PC-3 (cell line): ENCODE results near the gene ZG16. TPM values are rescaled to one million over a fixed set of nuclear protein-coding genes. Genes with fewer than 3 reads are reported as not detected.

Experiments
- ATAC-seq: fragments of 200-7000 bp; cut with Tn5 transposase; 2 replicates; pipeline ENCODE4 v1.9.1; 2020; ENCODE audit warnings: mild to moderate bottlenecking, moderate library complexity
- BruUV-seq: library from RNA; stranded (reverse); fragments of 400-500 nt; replicated peaks from 2 replicates; lab custom pipeline; 2021; lab: Mats Ljungman, UMichigan
- CTCF ChIA-PET: fragments of 300-600 bp; sonication (Branson Sonifier 250); formaldehyde crosslinking; loops from one replicate; lab custom pipeline; 2022; ENCODE audit warnings: antibody characterized with exemption; lab: Charles Lee
- POLR2A ChIA-PET: fragments of 300-600 bp; sonication (Branson Sonifier 250); formaldehyde crosslinking; loops from one replicate; lab custom pipeline; 2022; ENCODE audit warnings: antibody characterized with exemption; ENCODE audit not compliant: unreplicated experiment; lab: Charles Lee
- DNase-seq: peaks from one replicate; pipeline ENCODE4 v3.0.0-alpha.2; 2015
- H2AFZ ChIP-seq: fragments of 300-600 bp; sonication (generic); 2 replicates; pipeline ENCODE4 v1.6.0; 2016; ENCODE audit warnings: antibody characterized with exemption, low read length
- H3F3A ChIP-seq: fragments of 300-600 bp; sonication (generic); one replicate; pipeline ENCODE4 v1.6.0; 2017; ENCODE audit warnings: antibody characterized with exemption, low read length, control low read depth, mild to moderate bottlenecking; ENCODE audit not compliant: unreplicated experiment
- H3K27ac ChIP-seq: fragments of 300-600 bp; sonication (generic); 2 replicates; pipeline ENCODE4 v1.5.1; 2016; ENCODE audit warnings: mild to moderate bottlenecking, low read length
- H3K27me3 ChIP-seq: fragments of 300-600 bp; sonication (generic); 2 replicates; pipeline ENCODE4 v1.6.1; 2016; ENCODE audit warnings: low read length, mixed read lengths
- H3K36me3 ChIP-seq: fragments of 300-600 bp; sonication (generic); 2 replicates; pipeline ENCODE4 v1.6.1; 2016; ENCODE audit warnings: low read depth, mixed run types, low read length, mixed read lengths
- H3K4me1 ChIP-seq: fragments of 300-600 bp; sonication (generic); 2 replicates; pipeline ENCODE4 v1.5.1; 2016; ENCODE audit warnings: low read length; ENCODE audit not compliant: insufficient read depth
- H3K4me2 ChIP-seq: fragments of 300-600 bp; sonication (generic); 2 replicates; pipeline ENCODE4 v1.6.0; 2016; ENCODE audit warnings: low read length
- H3K4me3 ChIP-seq: fragments of 300-600 bp; sonication (generic); 2 replicates; pipeline ENCODE4 v1.5.1; 2016; ENCODE audit warnings: mild to moderate bottlenecking, low read length, mixed read lengths
- H3K79me2 ChIP-seq: fragments of 300-600 bp; sonication (generic); 2 replicates; pipeline ENCODE4 v1.6.1; 2017; ENCODE audit warnings: low read length, mixed read lengths
- H3K9ac ChIP-seq: fragments of 300-600 bp; sonication (generic); 2 replicates; pipeline ENCODE4 v1.6.0; 2016; ENCODE audit warnings: mild to moderate bottlenecking, low read length
- H3K9me2 ChIP-seq: fragments of 300-600 bp; sonication (generic); replicated peaks from 2 replicates; pipeline ENCODE4 v1.6.1; 2016; ENCODE audit warnings: mixed run types, low read length, mixed read lengths
- H3K9me3 ChIP-seq: fragments of 300-600 bp; sonication (generic); 2 replicates; pipeline ENCODE4 v1.6.1; 2016; ENCODE audit warnings: low read length, mixed read lengths
- H4K20me1 ChIP-seq: fragments of 300-600 bp; sonication (generic); 2 replicates; pipeline ENCODE4 v1.6.1; 2016; ENCODE audit warnings: low read length, mixed read lengths
- CTCF ChIP-seq: fragments of 300-600 bp; sonication (generic); conservative IDR thresholded peaks from 2 replicates; pipeline ENCODE4 v1.5.1; 2017; ENCODE audit warnings: antibody characterized with exemption, low read depth, mild to moderate bottlenecking, low read length
- EZH2 ChIP-seq: fragments of 300-600 bp; sonication (generic); IDR thresholded peaks from one replicate; pipeline ENCODE4 v1.6.1; 2017; ENCODE audit warnings: antibody characterized with exemption, mild to moderate bottlenecking, low read length; ENCODE audit not compliant: unreplicated experiment
- EZH2phosphoT487 ChIP-seq: fragments of 300-600 bp; sonication (generic); IDR thresholded peaks from 2 replicates; pipeline ENCODE4 v1.6.1; 2018; ENCODE audit warnings: mild to moderate bottlenecking, antibody characterized with exemption, low read length, borderline replicate concordance
- intact Hi-C: fragments of 100-400 bp; cut with micrococcal nuclease; formaldehyde crosslinking; loops from 2 replicates; pipeline ENCODE4 v1.9.0; 2023
- total RNA-seq: library from RNA; depleted of rRNA; stranded (reverse); fragments of >200 nt; gene quantifications from 2 replicates; pipeline ENCODE4 v1.2.3, GENCODE V29; 2014

ZG16 gene
- total RNA-seq, 1 experiment from 2014 or later, result not detected

- no peak overlapping the region for H3K9ac ChIP-seq
- H3K4me1 ChIP-seq, result peaks cover 54% of the 10 kb centered on the region
- BruUV-seq, result no TSS peak
- intact Hi-C loops, result loop anchor here (5.0 kb wide), 2 partner anchors 44 to 204 kb away; partner anchors contain the start of genes C16orf92 and CDIPT
- peaks cover 38% of the 10 kb centered on the region for H3K79me2 ChIP-seq
- TF ChIP-seq EZH2 (no peak), CTCF (no peak), EZH2phosphoT487 (no peak)
- DNase-seq (no peak), ATAC-seq (no peak)
- H3K9me2 ChIP-seq, result no peaks in the 10 kb centered on the region
- POLR2A ChIA-PET, result no interaction called here
- no peaks in the 10 kb centered on the region; the same call in none of the 2 replicates for H3K36me3 ChIP-seq
- no peaks in the 10 kb centered on the region for H3K9me3 ChIP-seq
- H4K20me1 ChIP-seq, result no peaks in the 10 kb centered on the region
- H3K4me2 ChIP-seq, result peak overlapping the region; percentile 96
- CTCF ChIA-PET, result interaction anchor here (2.7 kb wide), 1 partner anchor 30 kb away, joined by 9 read pairs; no protein-coding TSS in a partner anchor
- peaks cover 3% of the 10 kb centered on the region for H3F3A ChIP-seq
- no peak overlapping the region for H3K4me3 ChIP-seq
- no peak overlapping the region for H2AFZ ChIP-seq
- no peaks in the 10 kb centered on the region for H3K27me3 ChIP-seq
- no peak overlapping the region for H3K27ac ChIP-seq
Measured at GRCh38 chr16:29818082-29818481, 40.0 kb downstream of the ZG16 start.

GRCh38 chr16:29819506-29819905 is 41.5 kb downstream of the ZG16 start:
- Histone ChIP-seq H3K9me3 (no peaks in the 10 kb centered on the region), H4K20me1 (no peaks in the 10 kb centered on the region), H3K9me2 (no peaks in the 10 kb centered on the region), H3K9ac (no peak overlapping the region), H3K4me3 (peak overlapping the region; percentile 76), H3K4me1 (peaks cover 62% of the 10 kb centered on the region), H3K27me3 (no peaks in the 10 kb centered on the region), H3K79me2 (peaks cover 38% of the 10 kb centered on the region), H2AFZ (no peak overlapping the region), H3F3A (peaks cover 3% of the 10 kb centered on the region), H3K27ac (no peak overlapping the region), H3K36me3 (no peaks in the 10 kb centered on the region; the same call in none of the 2 replicates), H3K4me2 (peak overlapping the region; percentile 92)
- intact Hi-C loops, result loop anchor here (5.0 kb wide), 2 partner anchors 43 to 203 kb away; partner anchors contain the start of genes C16orf92 and CDIPT
- TF ChIP-seq EZH2phosphoT487 (no peak), EZH2 (no peak), CTCF (peak; percentile 49)
- no TSS peak for BruUV-seq
- ChIA-PET POLR2A (interaction anchor here (0.8 kb wide), 1 partner anchor 11 kb away, joined by 3 read pairs; no protein-coding TSS in a partner anchor), CTCF (interaction anchor here (1.0 to 2.7 kb wide), 3 partner anchors 23 to 80 kb away, joined by 5 to 9 read pairs (median 8); partner anchors contain the start of gene SEZ6L2)
- ATAC-seq, result no peak
- no peak for DNase-seq

- Histone ChIP-seq H3K36me3 (no peaks in the 10 kb centered on the region; the same call in none of the 2 replicates), H4K20me1 (no peaks in the 10 kb centered on the region), H2AFZ (peak within 1 kb of the TSS; percentile 50; the same call in 1 of the 2 replicates), H3K79me2 (peaks cover 38% of the 10 kb centered on the region), H3F3A (peaks cover 3% of the 10 kb centered on the region), H3K9me3 (no peaks in the 10 kb centered on the region), H3K4me1 (peaks cover 64% of the 10 kb centered on the region), H3K27ac (peak within 1 kb of the TSS; percentile 62), H3K4me3 (peak within 1 kb of the TSS; percentile 76), H3K9ac (peak within 1 kb of the TSS; percentile 56), H3K27me3 (no peaks in the 10 kb centered on the region), H3K4me2 (peak within 1 kb of the TSS; percentile 92), H3K9me2 (no peaks in the 10 kb centered on the region)
- BruUV-seq, result no TSS peak
- ATAC-seq (peak; percentile 45), DNase-seq (peak; percentile 59)
- ChIA-PET POLR2A (interaction anchor here (0.8 kb wide), 1 partner anchor 11 kb away, joined by 3 read pairs; no protein-coding TSS in a partner anchor), CTCF (interaction anchor here (0.6 to 2.7 kb wide), 4 partner anchors 23 to 102 kb away, joined by 5 to 9 read pairs (median 7); partner anchors contain the start of gene SEZ6L2)
- TF ChIP-seq EZH2phosphoT487, result no peak
- TF ChIP-seq EZH2, result no peak
- intact Hi-C loops, result no loop called here
Measured at GRCh38 chr16:29820271-29820701, 42.2 kb downstream of the ZG16 start, which contains the start of gene MVP. Gene MVP (plus strand): TSS chr16:29820462. CDS start chr16:29830550, 10,088 bp downstream.
